Ovary (tissue), 3 donors: ENCODE data around the gene BUD23.

ENCODE experiments used
- EP300 ChIP-seq: sonication (generic); formaldehyde crosslinking; IDR thresholded peaks from one replicate; pipeline ENCODE4 v1.6.1; 2017; ENCODE audit warnings: antibody characterized with exemption
- POLR2A ChIP-seq: fragments of 450-650 bp; IDR thresholded peaks from one replicate; pipeline ENCODE4 v1.6.1; 2017; ENCODE audit warnings: antibody characterized with exemption, mild to moderate bottlenecking, moderate library complexity
- TF ChIP-seq, protein P1 (sequence below), 3 donors: fragments of 450-650 bp in 2 of 3; fragments of 200-600 bp in 1 of 3; IDR thresholded peaks; one replicate each; pipeline versions ENCODE4 v1.5.1 to v1.8.0; 2016 to 2022; ENCODE audit warnings: antibody characterized with exemption in 3 of 3, mild to moderate bottlenecking in 1 of 3
- donor health status: DM: no; HTN: no; CAD: no.

DNA sequence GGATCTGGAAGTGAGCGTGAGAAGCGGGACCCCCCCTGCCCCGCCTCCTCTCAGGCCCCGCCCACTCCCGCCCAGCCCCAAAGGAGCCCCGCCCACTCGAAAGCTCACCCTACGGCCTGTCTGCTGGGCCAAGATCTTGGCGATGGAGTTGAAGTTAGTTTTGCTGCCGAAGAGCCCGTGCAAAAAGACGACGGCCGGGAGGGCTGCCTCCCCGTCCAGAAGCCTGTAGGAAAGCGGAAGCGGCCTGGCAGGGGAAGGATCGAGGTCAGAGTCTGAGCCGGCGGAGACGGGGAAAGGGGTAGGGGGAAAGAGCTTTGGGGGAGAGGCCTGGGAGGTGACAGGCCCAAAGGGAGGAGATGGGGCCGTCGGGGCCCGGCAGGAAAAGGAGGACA, 54.8 kb downstream of the BUD23 start:
- TF ChIP-seq, protein P1, sequence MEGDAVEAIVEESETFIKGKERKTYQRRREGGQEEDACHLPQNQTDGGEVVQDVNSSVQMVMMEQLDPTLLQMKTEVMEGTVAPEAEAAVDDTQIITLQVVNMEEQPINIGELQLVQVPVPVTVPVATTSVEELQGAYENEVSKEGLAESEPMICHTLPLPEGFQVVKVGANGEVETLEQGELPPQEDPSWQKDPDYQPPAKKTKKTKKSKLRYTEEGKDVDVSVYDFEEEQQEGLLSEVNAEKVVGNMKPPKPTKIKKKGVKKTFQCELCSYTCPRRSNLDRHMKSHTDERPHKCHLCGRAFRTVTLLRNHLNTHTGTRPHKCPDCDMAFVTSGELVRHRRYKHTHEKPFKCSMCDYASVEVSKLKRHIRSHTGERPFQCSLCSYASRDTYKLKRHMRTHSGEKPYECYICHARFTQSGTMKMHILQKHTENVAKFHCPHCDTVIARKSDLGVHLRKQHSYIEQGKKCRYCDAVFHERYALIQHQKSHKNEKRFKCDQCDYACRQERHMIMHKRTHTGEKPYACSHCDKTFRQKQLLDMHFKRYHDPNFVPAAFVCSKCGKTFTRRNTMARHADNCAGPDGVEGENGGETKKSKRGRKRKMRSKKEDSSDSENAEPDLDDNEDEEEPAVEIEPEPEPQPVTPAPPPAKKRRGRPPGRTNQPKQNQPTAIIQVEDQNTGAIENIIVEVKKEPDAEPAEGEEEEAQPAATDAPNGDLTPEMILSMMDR (IDR thresholded peaks at IDR 0.05): no peak
- TF ChIP-seq POLR2A (no peak), EP300 (no peak)
